Fibroblast of peridontal ligament (primary cell): ENCODE measurements around the gene PNPT1.
"Not testable (repeated sequence)": the region's sequence is repeated elsewhere in the genome, so short reads cannot be mapped to it uniquely, and the experiment has no call there.

Experiments
- DNase-seq: peaks from one replicate; pipeline ENCODE4 v3.0.0-alpha.2; 2010; ENCODE audit errors: extremely low read depth

Gene PNPT1

DNA sequence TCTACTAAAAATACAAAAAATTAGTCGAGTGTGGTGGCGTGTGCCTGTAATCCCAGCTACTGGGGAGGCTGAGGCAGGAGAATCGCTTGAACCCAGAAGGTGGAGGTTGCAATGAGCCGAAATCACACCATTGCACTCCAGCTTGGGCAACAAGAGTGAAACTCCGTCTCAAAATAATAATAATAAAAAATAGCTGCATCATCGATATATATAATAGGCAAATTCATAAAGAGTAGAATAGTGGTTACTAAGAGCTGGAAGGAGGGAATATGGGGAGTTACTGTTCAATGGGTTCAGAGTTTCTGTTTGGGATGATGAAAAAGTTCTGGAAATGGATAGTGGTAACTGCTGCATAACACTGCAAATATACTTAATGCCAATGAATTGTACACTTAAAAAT, 96.8 kb downstream of the PNPT1 start:
- DNase-seq, result not testable (repeated sequence)

DNA sequence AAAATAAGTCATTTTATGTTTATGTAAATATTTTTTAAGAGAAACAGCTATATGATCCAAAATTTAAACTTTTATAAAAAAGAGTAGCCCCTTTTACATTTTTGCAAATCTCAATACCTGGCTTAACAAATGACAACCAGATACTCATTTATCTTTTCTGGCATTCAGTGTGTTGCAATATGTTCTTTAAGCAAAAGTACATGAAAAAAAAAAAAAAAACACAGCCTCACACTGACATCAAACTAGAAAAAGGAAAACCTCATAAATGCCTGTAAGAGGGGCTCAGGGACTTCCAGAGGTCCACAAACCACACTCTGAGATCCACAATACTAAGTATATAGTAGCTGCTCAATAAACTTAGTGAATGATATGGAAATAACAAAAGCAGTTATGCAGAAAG, 98.1 kb downstream of the PNPT1 start:
- DNase-seq, result no peak

DNA sequence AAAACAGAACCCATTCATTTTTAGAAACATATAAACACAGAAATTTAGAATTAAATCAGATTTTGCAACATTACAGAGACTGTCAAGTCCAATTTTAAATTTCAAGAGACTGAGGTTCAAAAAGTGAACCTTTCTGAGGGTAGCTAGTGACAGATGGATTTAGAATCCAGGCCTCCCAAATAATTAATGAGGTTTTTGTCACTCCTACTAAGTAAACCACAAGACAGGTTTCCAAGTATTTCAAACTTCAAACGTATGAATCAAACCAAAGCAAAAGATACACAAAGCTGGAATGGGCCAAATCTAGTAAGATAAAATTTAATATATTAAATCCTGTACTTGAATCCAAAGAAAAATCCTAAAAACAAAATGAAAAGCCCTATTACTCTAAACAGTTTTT, 101.5 kb downstream of the PNPT1 start:
- no peak for DNase-seq

DNA sequence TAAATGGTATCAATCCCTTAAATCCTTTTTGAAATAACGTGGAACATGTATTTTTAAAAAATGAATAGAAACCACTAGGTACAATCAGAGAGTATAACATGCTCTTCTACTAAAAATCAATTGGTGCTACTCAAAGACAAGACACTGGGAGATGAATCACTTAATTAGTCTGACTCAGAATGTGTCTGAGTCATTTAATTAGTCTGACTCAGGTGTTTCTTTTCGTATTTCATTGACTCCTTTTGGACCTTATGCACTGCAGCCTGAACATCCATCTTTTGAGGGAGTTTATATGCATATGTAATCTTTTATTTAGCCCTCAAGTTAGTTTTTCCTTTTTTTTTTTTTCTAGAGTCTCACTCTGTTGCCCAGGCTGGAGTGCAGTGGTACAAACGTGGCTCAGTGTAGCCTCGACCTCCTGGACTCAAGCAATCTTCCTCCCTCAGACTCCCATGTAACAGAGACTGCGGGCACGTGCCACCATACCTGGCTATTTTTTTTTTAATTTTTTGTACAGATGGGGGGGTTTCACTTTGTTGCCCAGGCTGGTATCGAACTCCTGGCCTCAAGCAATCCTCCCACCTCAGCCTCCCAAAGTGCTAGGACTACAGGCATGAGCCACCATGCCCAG, 102.7 kb downstream of the PNPT1 start:
- peak; percentile 48 for DNase-seq

DNA sequence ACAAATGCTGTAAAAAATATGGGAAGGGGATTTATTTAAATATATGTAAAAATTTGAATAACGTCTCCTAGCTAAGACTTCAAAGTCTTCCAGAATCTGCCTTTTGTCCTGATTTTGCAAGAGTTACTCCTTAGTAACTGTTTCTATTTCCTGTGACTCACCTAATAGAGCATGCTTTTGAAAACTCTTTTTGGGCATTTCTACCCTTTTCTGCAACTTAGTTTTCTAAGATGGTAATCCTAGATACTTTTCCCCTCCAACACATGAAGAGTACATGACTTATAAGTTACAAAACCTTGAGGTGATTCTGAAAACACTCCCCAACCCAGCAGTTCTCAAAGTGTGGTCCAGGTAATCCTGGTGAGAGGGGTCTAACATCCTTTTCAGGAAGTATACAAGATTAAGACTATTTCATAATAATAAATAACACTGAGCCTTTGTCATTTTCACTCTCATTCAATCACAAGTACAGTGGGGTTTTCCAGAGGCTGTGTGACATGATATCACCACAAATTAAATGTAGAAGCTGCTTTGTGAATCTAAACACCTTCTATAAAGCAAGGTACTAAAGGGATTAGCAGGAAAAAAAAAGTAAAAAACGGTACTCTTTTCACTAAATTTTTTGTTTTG, 108.1 kb downstream of the PNPT1 start:
- DNase-seq, result peak; percentile 84
